Ovary (tissue), 9 donors: ENCODE results near the gene THAP5. TPM values are rescaled to one million over a fixed set of nuclear protein-coding genes. Genes with fewer than 3 reads are reported as not detected.

Experiments used
- DNase-seq, 5 donors: peaks; one replicate each; pipeline ENCODE4 v3.0.0-alpha.2; 2019 to 2020
- H3K27ac ChIP-seq, 2 donors: fragments of 200-600 bp; one replicate each; pipeline versions ENCODE4 v1.5.1 to v1.8.0; 2019 to 2022
- H3K27me3 ChIP-seq: fragments of 200-600 bp; one replicate; pipeline ENCODE4 v1.8.0; 2022
- H3K36me3 ChIP-seq: fragments of 200-600 bp; sonication (generic); one replicate; pipeline ENCODE4 v1.5.1; 2019
- H3K4me1 ChIP-seq: one replicate; pipeline ENCODE4 v1.8.1; 2013; ENCODE audit warnings: mild to moderate bottlenecking, moderate library complexity; ENCODE audit not compliant: insufficient read depth
- H3K4me3 ChIP-seq: fragments of 200-600 bp; sonication (generic); one replicate; pipeline ENCODE4 v1.5.1; 2017
- H3K9me3 ChIP-seq, 2 donors: fragments of 200-600 bp in 1 of 2; sonication (generic) in 1 of 2; one replicate each; pipeline versions ENCODE4 v1.5.1 to v1.8.1; 2013 to 2019; ENCODE audit warnings: mild to moderate bottlenecking in 1 of 2, moderate library complexity in 1 of 2
- EP300 ChIP-seq: sonication (generic); formaldehyde crosslinking; IDR thresholded peaks from one replicate; pipeline ENCODE4 v1.6.1; 2017; ENCODE audit warnings: antibody characterized with exemption
- POLR2A ChIP-seq: fragments of 450-650 bp; IDR thresholded peaks from one replicate; pipeline ENCODE4 v1.6.1; 2017; ENCODE audit warnings: antibody characterized with exemption, mild to moderate bottlenecking, moderate library complexity
- WGBS, 3 donors: extraction: QIAGEN DNeasy Blood & Tissue Kit in 1 of 3; methylation state at CpG; one replicate each; pipeline versions ENCODE4 v1.1.5 to v1.1.7; 2013 to 2017; 5-methylcytosine and 5-hydroxymethylcytosine counted together
- intact Hi-C, 4 donors: fragments of 100-400 bp; cut with DNase I; formaldehyde crosslinking; loops; one replicate each; pipeline versions ENCODE4 v1.11.0 to v1.15.1; 2022 to 2023
- polyA plus RNA-seq, 2 donors: library from polyadenylated mRNA; stranded (reverse); fragments of 200-250 nt in 1 of 2; fragments of 350-450 nt in 1 of 2; fragmentation: Illumina TruSeq in 1 of 2; extraction: RNeasy Lipid Tissue Mini Kit (QIAGEN cat#74804) in 1 of 2; gene quantifications; one replicate each; pipeline ENCODE4 v1.2.3, GENCODE V29; 2013 to 2014
- total RNA-seq, 7 donors: library from RNA; depleted of rRNA in 2 of 7; stranded (reverse); fragments of >200 nt in 2 of 7; fragmentation: NEBNext Ultra II Directional in 3 of 7; extraction: Animal tissue kit (Norgen Biotek cat#: 25700) in 3 of 7; gene quantifications; one replicate each; pipeline versions ENCODE4 v1.1.0 to v1.2.4, GENCODE V29; 2016 to 2023
- TF ChIP-seq, protein P1 (sequence below), 3 donors: fragments of 450-650 bp in 2 of 3; fragments of 200-600 bp in 1 of 3; IDR thresholded peaks; one replicate each; pipeline versions ENCODE4 v1.5.1 to v1.8.0; 2016 to 2022; ENCODE audit warnings: antibody characterized with exemption in 3 of 3, mild to moderate bottlenecking in 1 of 3
- donor health status: DM: no; HTN: no; CAD: no; lungs with moderate emphysema.
- donor health status: DM: no; HTN: no; CAD: no.
- donor health status: Bipolar disorder and iron deficiency.
- donor health status: DM: yes; HTN: yes; CAD: no.
- donor health status: DM: no; HTN: no; CAD: no.
- donor health status: DM: yes; HTN: yes; CAD: no.

THAP5 gene
- total and polyA plus RNA-seq, 9 donors = 17.0 to 44.5 (median 36.4) TPM

DNA sequence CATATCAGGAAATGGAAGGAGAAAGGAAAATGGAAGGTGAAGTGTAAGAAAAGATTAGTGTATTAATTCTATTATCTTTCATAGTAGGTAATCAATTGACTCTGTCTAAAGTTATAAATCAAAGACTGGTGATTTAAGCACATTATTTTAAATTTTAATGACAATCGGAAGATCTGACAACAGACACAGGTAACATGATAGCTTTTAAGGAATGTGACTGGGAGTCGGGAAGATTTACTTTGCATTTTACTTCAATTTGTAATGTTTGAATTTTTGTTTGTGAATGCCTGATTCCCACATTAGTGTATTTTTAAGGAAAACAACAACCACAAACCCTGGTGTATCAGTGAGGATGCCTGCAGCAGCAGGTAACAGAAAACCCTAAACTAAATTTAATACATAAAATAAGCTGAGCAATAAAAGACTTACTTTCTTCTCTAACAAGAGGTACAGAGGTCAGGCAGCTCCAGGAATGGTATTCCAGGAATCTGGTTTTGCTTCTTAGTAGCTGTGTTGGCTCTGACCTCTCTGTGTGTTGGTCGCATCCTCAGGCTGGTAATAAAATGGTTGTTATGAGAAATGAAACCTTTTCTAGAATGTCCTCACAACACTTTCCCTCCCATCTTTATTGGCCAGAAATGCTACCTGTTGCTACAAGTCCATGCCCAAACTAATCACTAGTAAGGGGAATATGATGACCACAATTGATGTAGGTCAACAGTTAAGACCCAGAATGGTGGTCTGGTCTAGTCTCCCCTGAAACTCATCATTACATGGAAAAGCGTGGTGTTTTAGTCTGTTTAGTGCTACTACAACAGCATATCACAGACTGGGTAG, 12.4 kb upstream of the THAP5 start:
- no peaks in the 10 kb centered on the region for H3K36me3 ChIP-seq
- no peak overlapping the region for H3K27ac ChIP-seq
- no peak for DNase-seq
- peaks cover 0 to 8% of the 10 kb centered on the region in 2 donors for H3K9me3 ChIP-seq
- H3K27me3 ChIP-seq = no peaks in the 10 kb centered on the region
- WGBS, 3 donors = 44 to 53% (median 49%) methylated on average over 4 of the region's 4 CpGs
- no peak overlapping the region for H3K4me3 ChIP-seq
- intact Hi-C loops = no loop called here
- TF ChIP-seq, protein P1, sequence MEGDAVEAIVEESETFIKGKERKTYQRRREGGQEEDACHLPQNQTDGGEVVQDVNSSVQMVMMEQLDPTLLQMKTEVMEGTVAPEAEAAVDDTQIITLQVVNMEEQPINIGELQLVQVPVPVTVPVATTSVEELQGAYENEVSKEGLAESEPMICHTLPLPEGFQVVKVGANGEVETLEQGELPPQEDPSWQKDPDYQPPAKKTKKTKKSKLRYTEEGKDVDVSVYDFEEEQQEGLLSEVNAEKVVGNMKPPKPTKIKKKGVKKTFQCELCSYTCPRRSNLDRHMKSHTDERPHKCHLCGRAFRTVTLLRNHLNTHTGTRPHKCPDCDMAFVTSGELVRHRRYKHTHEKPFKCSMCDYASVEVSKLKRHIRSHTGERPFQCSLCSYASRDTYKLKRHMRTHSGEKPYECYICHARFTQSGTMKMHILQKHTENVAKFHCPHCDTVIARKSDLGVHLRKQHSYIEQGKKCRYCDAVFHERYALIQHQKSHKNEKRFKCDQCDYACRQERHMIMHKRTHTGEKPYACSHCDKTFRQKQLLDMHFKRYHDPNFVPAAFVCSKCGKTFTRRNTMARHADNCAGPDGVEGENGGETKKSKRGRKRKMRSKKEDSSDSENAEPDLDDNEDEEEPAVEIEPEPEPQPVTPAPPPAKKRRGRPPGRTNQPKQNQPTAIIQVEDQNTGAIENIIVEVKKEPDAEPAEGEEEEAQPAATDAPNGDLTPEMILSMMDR (IDR thresholded peaks at IDR 0.05) = no peak
- TF ChIP-seq EP300 = no peak
- TF ChIP-seq POLR2A = no peak
- H3K4me1 ChIP-seq = no peaks in the 10 kb centered on the region

DNA sequence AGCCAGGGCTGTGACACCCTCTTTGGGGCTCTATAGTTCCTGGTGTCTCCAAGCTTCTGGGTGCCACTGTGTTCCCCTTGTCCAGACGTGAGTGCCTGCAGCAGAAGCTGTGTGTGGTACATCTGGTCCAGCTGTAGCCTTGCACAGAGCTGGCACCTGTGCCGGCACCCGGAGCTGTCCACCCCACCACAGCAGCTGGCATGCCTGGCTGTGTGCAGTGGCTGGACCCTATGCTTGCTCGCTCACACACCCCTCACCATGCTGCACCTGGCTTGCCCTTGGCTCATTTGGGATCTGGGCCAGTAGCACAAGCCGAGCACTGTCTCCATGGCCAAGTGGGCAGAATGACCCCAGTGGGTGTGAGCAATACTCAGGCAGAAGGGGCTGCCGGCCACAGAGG, 10.8 kb upstream of the THAP5 start:
- TF ChIP-seq, protein P1 (IDR thresholded peaks at IDR 0.05) = no peak
- TF ChIP-seq POLR2A = no peak
- no peak for TF ChIP-seq EP300
- intact Hi-C loops = no loop called here
- Histone ChIP-seq H3K27me3 (no peaks in the 10 kb centered on the region), H3K36me3 (no peaks in the 10 kb centered on the region), H3K4me3 (no peak overlapping the region), H3K4me1 (no peaks in the 10 kb centered on the region), H3K27ac (no peak overlapping the region), H3K9me3 (peaks cover 0 to 8% of the 10 kb centered on the region in 2 donors)
- DNase-seq = no peak
- 62 to 99% (median 79%) methylated on average over 3 to 6 of the region's 6 CpGs for WGBS, 3 donors

DNA sequence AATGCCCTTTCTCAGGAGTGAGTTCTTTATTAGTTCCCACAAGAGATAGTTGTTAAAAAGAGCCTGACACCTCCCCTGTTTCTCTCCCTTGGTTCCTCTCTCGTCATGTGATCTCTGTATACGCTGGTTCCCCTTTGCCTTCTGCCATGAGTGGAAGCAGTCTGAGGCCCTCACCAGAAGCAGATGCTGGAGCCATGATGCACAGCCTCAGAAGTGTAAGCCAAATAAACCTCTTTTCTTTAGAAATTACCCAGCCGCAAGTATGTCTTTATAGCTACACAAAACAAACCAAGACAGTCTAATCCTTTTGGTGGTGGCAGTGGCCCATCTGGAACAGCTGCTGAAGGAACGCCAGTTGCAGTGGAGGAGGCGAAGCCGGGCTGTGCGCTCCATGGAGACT, 9.4 kb upstream of the THAP5 start:
- Histone ChIP-seq H3K27ac (no peak overlapping the region), H3K4me3 (no peak overlapping the region), H3K27me3 (no peaks in the 10 kb centered on the region), H3K36me3 (no peaks in the 10 kb centered on the region), H3K9me3 (peaks cover 0 to 8% of the 10 kb centered on the region in 2 donors), H3K4me1 (no peaks in the 10 kb centered on the region)
- TF ChIP-seq POLR2A = no peak
- TF ChIP-seq, protein P1 (IDR thresholded peaks at IDR 0.05) = no peak
- no peak for TF ChIP-seq EP300
- 93 to 97% (median 96%) methylated on average over 7 of the region's 7 CpGs for WGBS, 3 donors
- DNase-seq = no peak
- intact Hi-C loops = no loop called here

DNA sequence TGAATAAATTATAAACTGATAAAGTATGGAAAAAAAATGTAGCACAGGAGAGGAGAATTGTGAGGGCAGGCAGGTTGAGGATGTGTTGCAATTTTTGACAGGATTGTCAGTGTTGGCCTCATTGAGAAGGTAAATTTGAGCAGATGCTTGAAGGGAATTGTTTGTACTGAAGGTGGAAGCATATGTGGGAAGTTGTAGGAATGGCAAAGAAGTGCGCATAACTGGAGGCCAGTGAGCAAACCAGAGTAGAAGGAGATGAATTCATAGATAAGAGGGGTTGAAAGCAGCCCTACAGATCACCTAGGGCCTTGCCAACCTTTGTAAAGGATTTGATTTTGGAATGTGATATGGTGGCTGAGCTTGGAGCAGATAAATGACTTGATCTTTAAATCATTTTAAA, 6.6 kb upstream of the THAP5 start:
- Histone ChIP-seq H3K27ac (no peak overlapping the region), H3K4me1 (no peaks in the 10 kb centered on the region), H3K9me3 (peaks cover 0 to 8% of the 10 kb centered on the region in 2 donors), H3K4me3 (no peak overlapping the region), H3K27me3 (no peaks in the 10 kb centered on the region), H3K36me3 (no peaks in the 10 kb centered on the region)
- 96 to 100% (median 100%) methylated on average over 1 of the region's 1 CpG for WGBS, 3 donors
- TF ChIP-seq, protein P1 (IDR thresholded peaks at IDR 0.05) = no peak
- intact Hi-C loops = no loop called here
- DNase-seq = no peak
